HG02970 (cell line): ENCODE results near the gene TUBGCP5.
"Not testable (repeated sequence)": the region's sequence is repeated elsewhere in the genome, so short reads cannot be mapped to it uniquely, and the experiment has no call there.

Source experiments
- ATAC-seq: cut with Tn5 transposase; IDR thresholded peaks from one replicate; pipeline ENCODE4 v1.9.1; 2021; ENCODE audit warnings: mild to moderate bottlenecking, moderate library complexity, moderate number of reproducible peaks; ENCODE audit not compliant: unreplicated experiment, low FRiP score

The TUBGCP5 gene

DNA sequence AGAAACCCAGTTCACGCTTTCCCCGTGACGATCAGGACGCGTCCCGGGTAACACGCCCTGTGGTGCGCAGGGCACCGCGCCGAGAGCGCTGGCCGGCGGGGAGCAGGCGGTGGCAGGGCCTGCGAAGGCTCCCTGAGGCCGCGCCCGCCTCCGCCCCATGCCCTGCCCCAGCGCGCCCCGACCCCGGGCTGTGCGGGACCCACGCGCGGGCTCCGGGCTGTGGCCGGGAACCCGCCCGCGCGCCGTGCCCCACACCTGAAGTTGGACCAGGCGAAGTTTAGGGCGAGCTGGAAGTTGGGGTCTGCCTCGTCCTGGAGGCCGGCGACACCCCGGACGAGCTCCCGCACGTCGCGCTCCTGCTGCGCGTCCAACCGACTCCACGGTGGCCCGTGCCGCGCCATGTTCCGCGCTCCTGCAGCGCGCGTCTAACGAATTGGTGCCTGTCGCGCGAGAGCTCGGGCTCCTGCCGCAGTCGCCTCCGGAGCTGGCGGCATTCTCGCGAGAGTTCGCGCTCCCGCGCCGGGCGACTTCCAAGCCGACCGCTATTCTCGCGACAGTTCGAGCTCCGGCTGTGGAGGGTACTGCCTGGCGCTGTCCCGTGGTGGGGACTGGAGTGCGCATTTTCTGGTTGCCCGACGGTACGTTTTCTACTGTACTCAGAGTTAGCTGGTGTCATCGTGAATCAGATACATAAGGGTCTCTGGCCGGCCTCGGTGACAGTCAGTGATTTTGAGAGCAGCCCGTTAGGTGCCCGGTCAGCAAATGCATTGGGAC lies at the start of gene TUBGCP5:
Gene TUBGCP5, minus strand, starts transcription at position 427 of the 774 bp plus-strand sequence. Its CDS starts 26 bp downstream, at position 401.
- peak; percentile 95 for ATAC-seq

DNA sequence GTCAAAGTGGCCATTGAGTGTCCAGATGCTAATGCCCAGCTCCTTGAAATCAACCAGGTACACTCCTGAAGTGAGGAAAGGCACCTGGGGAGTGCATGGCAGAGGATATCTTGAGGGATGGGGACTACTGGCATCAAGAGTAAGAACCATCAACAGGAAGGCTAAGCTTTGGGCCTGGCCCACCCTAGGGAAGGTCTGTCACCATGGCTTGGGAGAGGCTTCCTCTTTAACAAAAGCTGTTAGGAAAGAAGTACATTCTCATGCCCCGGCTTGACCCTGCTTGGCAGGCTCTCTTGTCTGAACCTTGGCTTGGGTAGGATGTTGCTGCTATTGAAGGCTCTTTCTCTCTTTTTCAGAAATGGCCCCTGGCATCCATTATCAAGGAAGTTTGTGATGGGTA lies 43.7 kb upstream of the TUBGCP5 start:
- ATAC-seq = no peak

DNA sequence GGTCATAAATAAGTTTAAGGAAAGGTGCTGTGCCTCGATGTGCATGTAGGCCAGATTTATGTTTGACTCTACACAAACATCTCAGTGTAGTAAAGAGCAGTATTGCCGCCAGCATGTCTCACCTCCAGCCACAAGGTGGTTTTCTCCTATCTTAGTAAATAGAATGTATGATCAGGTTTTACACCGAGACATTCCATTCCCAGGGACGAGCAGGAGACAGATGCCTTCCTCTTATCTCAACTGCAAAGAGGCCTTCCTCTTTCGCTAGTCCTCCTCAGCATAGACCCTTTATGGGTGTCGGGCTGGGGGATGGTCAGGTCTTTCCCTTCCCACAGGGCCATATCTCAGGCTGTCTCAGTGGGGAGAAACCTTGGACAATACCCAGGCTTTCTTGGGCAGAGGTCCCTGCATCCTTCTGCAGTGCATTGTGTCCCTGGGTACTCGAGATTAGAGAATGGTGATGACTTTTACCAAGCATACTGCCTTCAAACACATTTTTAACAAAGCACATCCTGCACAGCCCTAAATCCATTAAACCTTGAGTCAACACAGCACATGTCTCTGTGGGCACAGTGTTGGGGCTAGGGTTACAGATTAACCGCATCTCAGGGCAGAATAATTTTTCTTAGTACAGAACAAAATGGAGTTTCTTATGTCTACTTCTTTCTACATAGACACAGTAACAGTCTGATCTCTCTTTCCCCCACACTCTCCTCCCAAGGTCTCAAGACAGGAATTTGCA lies 42.8 kb upstream of the TUBGCP5 start:
- not testable (repeated sequence) for ATAC-seq

DNA sequence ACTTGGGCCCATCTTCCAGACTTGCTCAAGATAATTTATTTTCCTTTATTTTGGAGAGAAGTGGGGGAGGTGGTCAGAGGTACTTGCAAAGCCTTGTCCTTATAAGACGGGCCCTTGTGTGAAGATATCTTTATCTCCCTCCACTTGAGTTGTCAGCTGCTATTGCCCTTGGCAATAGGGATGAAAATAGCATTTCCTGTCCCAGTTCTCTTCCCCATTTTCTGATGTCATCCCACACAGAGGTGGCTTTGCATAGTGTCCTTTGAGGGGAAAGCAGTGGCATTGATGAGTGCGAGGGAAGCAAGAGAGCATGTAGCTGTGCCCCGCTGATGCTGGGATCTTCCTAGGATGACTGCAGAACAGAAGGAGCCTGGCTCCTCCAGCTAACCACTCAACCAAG lies 41.9 kb upstream of the TUBGCP5 start:
- no peak for ATAC-seq

DNA sequence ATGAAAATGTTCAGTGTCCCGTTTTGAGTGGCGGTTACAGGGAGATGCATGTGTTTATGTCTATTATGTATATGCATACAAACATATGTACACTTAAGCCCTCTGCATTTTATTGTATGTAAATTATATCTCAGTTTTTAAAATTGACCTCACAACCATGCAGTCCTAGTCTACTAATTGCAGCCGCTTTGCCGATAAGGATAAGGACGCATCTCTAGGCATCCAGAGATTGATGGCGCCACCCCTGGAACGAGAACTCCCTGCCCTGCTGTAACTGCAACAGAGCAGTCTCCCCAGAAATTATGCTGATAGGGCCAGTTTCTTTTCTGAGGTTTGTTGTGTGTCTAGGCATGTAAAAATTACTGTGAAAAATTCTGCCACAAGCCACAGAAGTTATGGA lies 40.4 kb upstream of the TUBGCP5 start:
- ATAC-seq = no peak

DNA sequence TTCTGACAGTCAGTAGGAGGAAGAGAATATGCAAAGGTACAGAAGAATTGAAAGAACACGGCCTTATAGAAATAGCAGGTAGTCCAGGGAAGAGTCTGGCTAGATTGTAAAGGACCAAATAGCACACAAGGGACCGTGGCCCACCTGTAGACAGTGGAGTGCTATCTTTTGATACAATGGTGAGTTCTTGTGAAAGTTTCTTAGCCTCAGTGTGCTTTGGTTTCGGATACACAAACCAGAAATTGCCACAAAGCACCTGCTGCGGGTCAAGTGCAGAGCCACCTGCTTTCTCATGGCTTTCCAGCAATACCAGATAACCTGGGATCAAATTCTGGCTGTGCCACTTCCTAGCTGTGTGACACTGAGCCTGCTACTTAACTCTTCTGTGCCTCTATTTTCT lies 36.6 kb upstream of the TUBGCP5 start:
- ATAC-seq = no peak

DNA sequence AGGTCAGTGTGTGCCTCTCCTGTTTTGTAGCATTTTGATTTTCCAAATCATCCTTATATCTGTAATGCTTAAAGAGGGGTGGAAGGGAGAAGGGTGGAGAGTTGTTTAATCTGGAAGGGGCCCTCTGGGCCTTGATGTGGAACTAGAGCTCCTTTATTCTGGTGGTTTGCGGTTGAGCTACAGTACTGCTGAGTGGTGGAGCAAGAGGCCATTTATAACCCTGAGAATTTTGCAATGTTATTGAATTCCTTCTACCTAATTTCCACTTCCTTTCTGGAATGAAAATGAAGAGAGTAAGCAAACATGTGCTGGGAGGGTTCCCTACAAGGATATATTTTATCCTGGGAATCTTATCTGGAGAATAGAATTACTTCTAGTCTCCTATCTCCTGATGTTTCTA lies 35.3 kb upstream of the TUBGCP5 start:
- ATAC-seq = no peak

DNA sequence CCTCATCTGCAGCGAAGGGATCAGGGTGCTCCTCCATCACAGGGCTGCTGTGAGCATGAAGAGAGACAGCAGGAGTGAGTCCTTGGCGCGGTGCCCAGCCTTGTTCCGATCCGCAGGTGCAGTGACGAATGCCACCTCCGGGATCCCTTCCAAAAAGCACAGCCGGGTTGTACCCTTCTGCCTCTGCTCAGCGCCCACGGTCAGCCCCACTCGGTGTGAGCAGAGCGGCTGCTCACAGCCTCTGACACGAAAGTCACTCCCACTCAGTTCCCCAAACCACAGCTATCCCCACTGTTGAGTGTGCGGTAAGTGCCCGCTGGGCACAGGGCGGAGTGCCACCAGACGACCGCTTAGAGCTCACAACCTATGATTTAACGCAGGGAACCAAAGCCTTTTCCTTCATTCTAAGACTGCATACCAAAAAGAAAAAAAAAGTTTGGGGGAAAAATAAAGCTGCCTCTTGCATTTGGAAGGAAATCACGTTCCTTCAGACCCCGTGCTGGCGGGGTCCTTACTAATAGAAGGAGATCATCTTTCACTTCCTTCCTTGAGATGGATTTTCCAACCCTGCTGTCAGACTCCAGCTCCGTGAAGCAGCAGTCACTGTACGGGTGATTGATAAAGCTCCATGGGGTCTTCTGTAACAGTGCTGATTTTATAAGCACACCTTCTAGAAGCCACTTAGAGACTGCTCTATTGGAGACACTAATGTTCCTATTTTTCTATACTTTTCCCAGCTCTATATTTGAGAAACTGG lies 34.7 kb upstream of the TUBGCP5 start:
- ATAC-seq = no peak

DNA sequence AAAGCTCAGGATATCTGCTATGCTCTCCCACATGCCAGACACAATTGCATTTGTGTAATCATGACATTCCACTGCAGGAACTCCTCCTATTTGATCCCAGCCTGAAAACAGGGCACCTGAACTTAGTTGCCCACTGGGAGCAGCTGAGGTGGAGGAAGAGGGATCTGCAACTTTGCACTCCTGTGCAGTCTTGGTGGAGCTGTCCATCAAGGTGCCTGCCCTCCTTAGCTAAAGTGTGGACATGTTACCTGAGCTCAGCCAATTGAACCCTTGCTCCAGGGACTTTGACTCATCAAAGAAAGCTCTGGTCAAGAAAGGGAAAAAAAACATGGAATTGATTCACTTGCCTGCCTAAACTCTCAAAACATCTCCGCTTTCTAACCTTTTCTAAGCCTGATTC lies 33.3 kb upstream of the TUBGCP5 start:
- no peak for ATAC-seq

DNA sequence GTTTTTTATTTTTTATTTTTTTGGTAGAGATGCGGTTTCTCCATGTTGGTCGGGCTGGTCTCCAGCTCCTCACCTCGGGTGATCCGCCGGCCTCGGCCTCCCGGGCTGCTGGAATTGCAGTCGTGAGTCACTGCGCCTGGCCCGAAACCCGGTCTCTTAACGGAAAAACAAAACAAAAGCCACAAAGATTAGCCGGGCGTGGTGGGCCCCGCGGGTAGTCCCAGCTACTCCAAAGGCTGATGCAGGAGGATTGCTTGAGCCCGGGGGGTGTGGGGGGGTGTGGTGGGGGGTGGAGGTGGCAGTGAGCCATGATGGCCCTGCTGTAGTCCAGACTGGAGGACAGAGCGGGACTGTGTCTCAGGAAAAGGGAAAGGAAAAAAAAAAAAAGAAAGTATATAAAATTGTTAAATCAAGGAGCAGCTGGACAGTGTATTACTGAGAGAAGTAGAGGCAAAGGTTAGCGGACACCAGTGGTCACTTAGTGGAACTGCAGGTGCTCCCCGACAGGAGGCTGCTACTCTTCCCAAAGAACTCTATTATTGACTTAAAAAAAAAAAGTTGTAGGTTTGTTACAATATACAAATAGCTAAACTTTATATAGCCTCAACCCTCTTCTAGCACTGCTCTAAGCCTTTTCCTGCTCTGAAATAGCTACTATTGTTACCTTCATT lies 30.3 kb upstream of the TUBGCP5 start:
- ATAC-seq = no peak

DNA sequence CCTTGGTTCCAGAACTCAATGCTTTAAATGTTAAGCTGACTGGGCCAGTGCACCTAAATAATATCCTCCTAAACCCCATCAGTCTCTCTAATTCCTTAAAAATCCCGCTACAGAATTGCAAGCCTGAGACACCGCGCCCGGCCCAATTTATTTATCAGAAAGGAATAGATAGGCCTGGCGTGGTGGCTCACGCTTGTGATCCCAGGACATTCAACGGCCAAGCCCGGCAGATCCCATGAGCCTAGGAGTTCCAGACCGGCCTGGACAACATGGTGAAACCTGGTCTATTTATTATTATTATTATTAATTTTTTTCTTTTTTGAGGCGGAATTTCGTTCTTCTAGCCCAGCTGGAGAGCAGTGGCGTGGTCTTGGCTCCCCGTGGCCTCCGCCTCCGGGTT lies 28.0 kb upstream of the TUBGCP5 start:
- ATAC-seq = no peak

DNA sequence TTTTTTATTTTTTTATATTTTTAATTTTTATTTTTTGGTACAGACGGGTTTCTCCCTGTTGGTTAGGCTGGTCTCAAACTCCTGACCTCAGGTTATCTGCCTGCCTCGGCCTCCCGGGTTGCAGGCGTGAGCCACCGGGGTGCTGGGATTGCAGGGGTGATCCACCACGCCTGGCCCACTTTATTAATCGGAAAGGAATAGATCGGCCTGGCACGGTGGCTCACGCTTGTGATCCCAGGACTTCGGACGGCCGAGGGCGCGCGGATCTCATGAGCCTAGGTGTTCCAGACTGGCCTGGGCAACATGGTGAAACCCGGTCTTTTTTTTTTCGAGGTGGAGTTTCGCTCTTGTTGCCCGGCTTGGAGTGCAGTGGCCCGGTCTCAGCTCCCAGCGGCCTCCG lies 26.5 kb upstream of the TUBGCP5 start:
- ATAC-seq = no peak

DNA sequence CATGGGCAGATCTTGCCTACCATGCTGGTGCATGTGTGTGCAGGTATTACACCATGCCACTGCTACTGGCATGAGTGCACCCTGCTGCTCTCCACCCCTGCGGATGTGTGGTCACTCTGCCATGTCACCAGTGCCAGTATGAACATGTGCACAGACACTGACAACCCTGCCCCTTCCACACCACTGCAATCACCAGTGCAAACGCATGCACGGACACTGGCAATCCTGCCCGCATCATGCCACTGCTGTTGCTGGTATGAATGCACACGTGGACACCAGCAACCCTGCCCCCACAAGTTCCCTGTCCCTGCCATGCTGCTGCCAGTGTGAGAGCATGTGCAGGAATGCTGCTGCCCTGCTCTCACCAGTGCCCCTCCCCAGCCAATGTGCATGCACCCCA lies 24.8 kb upstream of the TUBGCP5 start:
- ATAC-seq = no peak

DNA sequence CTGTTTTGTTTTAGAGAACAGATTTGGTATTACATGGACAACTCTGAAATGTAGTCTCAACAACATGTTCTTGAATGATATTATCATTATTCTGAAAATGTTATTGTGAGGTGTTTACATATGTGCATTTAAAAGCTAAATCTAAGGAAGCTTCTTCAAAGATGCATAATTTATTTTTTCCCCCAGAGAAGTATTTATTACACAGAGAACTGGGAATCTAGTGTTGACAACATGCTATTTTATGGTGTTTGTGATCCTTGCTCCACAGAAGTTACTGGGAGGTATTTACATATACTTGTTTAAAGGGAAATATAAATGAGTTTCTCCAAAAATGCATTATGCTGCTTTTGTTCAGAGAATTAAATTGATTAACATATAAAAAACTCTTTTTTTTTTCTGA lies 18.3 kb upstream of the TUBGCP5 start:
- ATAC-seq = no peak

DNA sequence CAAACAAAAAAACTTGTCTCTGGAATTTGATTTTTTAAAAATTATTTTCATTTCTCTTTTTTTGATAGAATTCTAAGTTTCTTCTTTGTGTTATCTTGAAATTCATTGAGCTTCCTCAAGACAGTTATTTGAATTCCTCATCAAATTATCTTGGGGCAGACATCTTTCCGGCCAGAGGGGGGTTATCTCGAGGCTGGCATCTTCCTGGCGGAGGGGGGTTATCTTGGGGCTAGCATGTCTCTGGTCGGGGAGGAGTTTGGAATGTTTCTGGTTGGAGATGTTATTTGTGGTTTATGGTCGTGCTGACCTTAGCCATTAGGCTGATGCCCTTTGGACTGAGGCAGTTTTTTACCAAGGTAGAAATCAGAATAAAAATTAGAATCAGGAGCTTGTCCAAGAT lies 15.9 kb upstream of the TUBGCP5 start:
- ATAC-seq = no peak

DNA sequence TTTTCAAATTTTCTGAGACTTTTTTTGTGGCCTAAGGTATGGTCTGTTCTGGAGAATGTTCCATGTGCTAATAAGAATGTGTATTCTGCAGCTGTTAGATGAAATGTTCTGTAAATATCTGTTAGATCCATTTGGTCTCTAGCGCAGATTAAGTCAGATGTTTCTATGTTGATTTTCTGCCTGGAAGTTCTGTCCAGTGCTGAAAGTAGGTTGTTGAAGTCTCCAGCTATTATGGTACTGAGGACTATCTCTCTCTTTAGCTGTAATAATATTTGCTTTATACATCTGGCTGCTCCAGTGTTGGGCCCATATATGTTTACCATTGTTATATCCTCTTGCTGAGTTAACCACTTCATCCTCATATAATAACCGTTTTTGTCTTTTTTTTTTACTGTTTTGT lies 13.2 kb upstream of the TUBGCP5 start:
- ATAC-seq = no peak

DNA sequence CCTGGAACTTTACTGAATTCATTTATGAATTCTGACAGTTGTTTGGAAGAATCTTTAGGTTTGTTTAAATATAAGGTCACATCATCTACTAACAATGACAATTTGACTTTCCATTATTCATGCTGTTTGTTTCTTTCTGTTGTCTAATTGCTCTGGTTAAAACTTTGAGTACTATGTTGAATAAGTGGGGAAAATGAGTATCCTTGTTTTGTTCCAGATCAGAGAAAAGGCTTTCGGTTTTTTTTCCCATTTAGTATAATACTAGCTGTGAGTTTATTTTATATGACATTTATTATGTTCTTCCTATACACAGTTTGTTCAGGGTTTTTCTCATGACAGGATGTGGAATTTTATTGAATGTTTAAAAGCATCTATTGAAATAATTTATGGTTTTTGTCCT lies 11.3 kb upstream of the TUBGCP5 start:
- ATAC-seq = no peak

DNA sequence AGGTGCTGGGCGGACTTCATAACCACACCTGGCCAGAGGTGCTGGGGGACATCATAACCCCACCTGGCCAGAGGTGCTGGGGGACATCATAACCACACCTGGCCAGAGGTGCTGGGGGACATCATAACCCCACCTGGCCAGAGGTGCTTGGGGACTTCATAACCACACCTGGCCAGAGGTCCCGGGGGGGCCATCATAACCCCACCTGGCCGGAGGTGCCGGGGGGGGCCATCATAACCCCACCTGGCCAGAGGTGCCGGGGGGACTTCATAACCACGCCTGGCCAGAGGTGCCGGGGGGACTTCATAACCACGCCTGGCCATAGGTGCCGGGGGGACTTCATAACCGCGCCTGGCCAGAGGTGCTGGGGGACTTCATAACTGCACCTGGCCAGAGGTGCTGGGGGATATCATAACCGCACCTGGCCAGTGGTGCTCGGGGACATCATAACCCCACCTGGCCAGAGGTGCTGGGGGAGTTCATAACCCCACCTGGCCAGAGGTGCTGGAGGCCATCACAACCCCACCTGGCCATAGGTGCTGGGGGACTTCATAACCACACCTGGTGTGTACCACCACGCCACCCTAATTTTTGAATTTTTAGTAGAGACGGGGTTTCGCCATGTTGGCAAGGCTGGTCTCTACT lies 10.7 kb upstream of the TUBGCP5 start:
- no peak for ATAC-seq

DNA sequence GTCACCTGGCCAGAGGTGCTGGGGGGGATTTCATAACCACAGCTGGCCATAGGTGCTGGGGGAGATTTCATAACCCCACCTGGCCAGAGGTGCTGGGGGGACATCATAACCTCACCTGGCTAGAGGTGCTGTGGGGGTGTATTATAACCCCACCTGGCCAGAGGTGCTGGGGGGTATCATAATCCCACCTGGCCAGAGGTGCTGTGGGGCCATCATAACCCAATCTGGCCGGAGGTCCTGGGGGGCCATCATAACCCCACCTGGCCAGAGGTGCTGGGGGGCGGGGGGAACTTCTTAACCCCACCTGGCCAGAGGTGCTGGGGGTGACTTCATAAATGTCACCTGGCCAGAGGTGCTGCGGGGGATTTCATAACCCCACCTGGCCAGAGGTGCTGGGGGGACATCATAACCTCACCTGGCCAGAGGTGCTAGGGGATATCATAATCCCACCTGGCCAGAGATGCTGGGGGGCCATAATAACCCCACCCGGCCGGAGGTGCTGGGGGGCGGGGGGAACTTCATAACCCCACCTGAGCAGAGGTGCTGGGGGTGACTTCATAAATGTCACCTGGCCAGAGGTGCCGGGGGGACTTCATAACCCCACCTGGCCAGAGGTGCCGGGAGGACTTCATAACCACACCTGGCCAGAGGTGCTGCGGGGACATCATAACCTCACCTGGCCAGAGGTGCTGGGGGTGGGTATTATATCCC lies 9.4 kb upstream of the TUBGCP5 start:
- ATAC-seq = not testable (repeated sequence)

DNA sequence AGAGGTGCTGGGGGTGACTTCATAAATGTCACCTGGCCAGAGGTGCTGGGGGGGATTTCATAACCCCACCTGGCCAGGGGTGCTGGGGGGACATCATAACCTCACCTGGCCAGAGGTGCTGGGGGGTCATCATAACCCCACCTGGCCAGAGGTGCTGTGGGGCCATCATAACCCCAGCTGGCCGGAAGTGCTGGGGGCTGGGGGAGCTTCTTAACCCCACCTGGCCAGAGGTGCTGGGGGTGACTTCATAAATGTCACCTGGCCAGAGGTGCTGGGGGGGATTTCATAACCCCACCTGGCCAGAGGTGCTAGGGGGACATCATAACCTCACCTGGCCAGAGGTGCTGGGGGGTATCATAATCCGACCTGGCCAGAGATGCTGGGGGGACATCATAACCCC lies 4.6 kb upstream of the TUBGCP5 start:
- ATAC-seq = not testable (repeated sequence)
